Neural progenitor cell (in vitro differentiated cells): Measurements from ENCODE around the gene CHRNA4.

ENCODE experiments used
- EZH2 ChIP-seq: fragments of 200-600 bp; sonication (generic); IDR thresholded peaks from 2 replicates; pipeline ENCODE4 v1.6.1; 2017; ENCODE audit warnings: antibody characterized with exemption, mild to moderate bottlenecking, moderate library complexity
- EZH2phosphoT487 ChIP-seq: fragments of 200-600 bp; sonication (generic); IDR thresholded peaks from 2 replicates; pipeline ENCODE4 v1.6.1; 2017; ENCODE audit warnings: antibody characterized with exemption
- TF ChIP-seq, protein P1 (sequence below): fragments of 200-600 bp; sonication (generic); IDR thresholded peaks from 2 replicates; pipeline ENCODE4 v1.5.1; 2017; ENCODE audit warnings: antibody characterized with exemption, mild to moderate bottlenecking

GRCh38 chr20:63312690-63313348, 48.3 kb downstream of the CHRNA4 start:
- TF ChIP-seq, protein P1, sequence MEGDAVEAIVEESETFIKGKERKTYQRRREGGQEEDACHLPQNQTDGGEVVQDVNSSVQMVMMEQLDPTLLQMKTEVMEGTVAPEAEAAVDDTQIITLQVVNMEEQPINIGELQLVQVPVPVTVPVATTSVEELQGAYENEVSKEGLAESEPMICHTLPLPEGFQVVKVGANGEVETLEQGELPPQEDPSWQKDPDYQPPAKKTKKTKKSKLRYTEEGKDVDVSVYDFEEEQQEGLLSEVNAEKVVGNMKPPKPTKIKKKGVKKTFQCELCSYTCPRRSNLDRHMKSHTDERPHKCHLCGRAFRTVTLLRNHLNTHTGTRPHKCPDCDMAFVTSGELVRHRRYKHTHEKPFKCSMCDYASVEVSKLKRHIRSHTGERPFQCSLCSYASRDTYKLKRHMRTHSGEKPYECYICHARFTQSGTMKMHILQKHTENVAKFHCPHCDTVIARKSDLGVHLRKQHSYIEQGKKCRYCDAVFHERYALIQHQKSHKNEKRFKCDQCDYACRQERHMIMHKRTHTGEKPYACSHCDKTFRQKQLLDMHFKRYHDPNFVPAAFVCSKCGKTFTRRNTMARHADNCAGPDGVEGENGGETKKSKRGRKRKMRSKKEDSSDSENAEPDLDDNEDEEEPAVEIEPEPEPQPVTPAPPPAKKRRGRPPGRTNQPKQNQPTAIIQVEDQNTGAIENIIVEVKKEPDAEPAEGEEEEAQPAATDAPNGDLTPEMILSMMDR = no peak
- TF ChIP-seq EZH2phosphoT487 (no peak), EZH2 (no peak)
